Right lobe of liver (tissue), 4 donors: ENCODE measurements around the gene ADAT1.

Experiments used
- POLR2A ChIP-seq: fragments of 450-650 bp; IDR thresholded peaks from one replicate; pipeline ENCODE4 v1.6.1; 2017; ENCODE audit warnings: antibody characterized with exemption, mild to moderate bottlenecking
- TF ChIP-seq, protein P1 (sequence below), 4 donors: fragments of 200-600 bp in 3 of 4; fragments of 450-650 bp in 1 of 4; IDR thresholded peaks; one replicate each; pipeline versions ENCODE4 v1.5.1 to v1.8.0; 2016 to 2022; ENCODE audit warnings: antibody characterized with exemption in 4 of 4, mild to moderate bottlenecking in 2 of 4
- donor health status: DM: no; HTN: no; CAD: no.
- donor health status: DM: no; HTN: no; CAD: no.
- donor health status: DM: no; HTN: yes; CAD: no.

DNA sequence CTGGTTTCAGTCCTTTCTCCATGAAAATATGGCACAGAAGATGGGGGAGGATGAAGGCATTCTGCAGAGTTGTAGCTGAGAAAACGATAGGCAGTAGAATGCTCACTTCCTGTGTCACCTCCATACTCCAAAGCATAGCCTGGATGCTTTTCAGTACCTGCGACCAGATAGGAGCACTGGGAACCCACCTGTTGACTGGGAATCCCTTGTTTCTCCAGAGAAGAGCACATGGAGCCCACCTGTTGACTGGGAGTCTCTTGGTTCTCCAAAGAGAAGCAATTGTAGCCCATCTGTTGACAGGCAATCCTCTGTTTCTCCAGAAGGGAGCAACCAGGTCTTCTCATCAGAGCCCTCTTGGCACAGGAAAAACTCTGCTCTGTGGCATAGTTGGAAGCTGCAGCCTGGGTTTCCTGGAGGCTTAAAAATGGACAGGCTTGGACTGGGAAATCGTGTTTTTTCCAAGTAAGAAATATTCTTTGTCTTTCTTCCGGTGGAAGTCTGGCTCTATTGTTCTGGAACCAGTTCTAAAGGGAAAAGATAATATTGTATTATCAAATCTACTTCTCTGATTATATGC is 37.7 kb upstream of the ADAT1 start:
- TF ChIP-seq, protein P1, sequence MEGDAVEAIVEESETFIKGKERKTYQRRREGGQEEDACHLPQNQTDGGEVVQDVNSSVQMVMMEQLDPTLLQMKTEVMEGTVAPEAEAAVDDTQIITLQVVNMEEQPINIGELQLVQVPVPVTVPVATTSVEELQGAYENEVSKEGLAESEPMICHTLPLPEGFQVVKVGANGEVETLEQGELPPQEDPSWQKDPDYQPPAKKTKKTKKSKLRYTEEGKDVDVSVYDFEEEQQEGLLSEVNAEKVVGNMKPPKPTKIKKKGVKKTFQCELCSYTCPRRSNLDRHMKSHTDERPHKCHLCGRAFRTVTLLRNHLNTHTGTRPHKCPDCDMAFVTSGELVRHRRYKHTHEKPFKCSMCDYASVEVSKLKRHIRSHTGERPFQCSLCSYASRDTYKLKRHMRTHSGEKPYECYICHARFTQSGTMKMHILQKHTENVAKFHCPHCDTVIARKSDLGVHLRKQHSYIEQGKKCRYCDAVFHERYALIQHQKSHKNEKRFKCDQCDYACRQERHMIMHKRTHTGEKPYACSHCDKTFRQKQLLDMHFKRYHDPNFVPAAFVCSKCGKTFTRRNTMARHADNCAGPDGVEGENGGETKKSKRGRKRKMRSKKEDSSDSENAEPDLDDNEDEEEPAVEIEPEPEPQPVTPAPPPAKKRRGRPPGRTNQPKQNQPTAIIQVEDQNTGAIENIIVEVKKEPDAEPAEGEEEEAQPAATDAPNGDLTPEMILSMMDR (IDR thresholded peaks at IDR 0.05) = no peak
- TF ChIP-seq POLR2A = no peak
